Stimulated activated CD8-positive, alpha-beta memory T cell treated with anti-CD3 and anti-CD28 coated beads, Interleukin-12 subunit alpha, Interleukin-12 subunit beta, amount 100 ng/mL, for 1 hour (primary cell): ENCODE measurements around the gene WDR27.

ENCODE experiments used
- DNase-seq: peaks from one replicate; pipeline ENCODE4 v3.0.0-alpha.2; 2020; ENCODE audit warnings: low read depth

WDR27 gene

GRCh38 chr6:169428532-169428931, 273.3 kb downstream of the WDR27 start:
- no peak for DNase-seq

GRCh38 chr6:169427856-169428255, 274.0 kb downstream of the WDR27 start:
- no peak for DNase-seq

DNA sequence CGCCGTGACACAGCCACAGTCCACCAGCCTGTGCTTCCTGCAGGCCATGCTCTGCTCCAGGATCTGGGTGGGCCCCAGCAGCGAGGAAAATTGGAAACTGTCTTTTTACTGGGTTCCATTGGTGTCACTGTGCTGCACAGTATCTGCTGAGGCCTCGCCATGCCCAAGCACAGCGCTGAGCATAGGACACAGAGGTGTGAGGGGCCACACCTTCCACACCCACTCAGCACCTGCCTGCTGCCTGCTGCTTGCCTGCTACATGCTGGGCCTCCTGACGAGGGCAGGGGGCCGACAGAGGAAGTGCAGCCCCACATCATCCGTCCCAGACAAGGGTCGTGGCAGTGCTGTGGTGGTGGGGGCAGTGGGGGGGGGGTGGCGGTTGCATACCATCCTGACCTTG, 275.2 kb downstream of the WDR27 start:
- no peak for DNase-seq

DNA sequence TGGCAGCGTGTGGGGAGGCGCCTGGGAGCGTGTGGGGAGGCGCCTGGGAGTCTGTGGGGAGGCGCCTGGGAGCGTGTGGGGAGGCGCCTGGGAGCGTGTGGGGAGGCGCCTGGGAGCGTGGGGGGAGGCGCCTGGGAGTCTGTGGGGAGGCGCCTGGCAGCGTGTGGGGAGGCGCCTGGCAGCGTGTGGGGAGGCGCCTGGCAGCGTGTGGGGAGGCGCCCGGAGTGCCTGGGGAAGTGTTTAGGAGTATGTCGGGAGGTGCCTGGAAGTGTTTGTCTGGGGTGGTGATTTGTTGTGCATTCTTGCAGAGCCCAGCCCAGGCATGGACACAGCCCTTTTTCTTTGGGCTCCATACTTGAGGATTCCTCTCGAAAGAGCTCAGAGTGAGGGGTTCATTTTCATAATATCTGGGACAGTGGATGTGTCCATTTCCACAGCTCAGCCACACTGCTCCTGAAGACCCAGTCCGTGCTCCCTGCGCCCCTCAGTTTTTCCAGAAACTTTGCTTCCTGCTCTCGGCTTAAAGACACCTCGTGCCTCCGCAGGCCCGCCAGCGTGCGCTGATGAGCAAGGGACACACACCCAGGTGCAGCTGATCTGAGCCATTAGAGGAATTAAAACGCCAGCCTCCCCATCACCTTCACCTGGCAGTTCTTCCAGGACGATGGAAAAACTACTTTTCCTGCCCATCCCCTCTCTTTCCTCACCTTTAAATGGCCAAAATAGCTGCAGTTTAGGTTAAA, 276.0 kb downstream of the WDR27 start:
- no peak for DNase-seq

GRCh38 chr6:169424821-169425240, 277.0 kb downstream of the WDR27 start:
- no peak for DNase-seq

GRCh38 chr6:169424149-169424804, 277.6 kb downstream of the WDR27 start:
- DNase-seq = no peak

- no peak for DNase-seq
Measured at GRCh38 chr6:169421586-169422264, 280.1 kb downstream of the WDR27 start.

GRCh38 chr6:169420912-169421543, 280.8 kb downstream of the WDR27 start:
- DNase-seq = no peak

GRCh38 chr6:169417101-169417500, 284.7 kb downstream of the WDR27 start:
- no peak for DNase-seq

DNA sequence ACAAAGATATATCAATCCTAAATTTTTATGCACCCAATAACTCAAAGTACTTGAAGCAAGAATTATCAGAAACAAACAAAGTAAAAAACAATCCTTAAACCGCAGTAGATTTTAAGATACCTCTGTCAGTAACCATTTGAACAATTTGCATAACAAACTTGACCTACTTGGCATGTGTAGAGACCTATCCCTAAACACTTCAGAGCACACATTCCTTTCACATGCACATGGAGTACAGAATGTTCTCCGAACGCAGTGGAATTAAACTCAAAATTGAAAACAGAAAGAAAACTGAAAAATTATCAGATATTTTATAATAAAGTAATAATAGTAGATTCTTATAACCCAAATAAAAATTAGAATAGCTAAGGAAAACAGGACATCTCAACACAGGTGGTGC, 285.6 kb downstream of the WDR27 start:
- no peak for DNase-seq

DNA sequence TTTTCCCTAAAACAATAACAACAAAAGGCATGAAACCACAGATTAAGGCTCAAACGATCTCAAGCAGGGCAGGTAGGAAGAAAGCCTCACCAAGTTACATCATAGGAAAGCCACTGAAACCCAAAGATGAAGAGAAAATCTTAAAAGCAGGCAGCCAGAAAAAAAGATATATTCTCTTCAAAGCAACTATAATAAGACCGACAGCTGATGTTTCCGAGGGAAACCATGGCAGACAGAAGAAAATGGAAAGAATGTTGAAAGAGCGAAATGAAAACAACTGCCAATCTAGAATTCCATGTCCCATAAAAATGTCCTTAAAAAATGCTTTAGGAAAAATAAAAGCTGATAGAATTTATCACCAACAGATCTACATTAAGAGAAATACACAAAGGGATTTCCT, 286.6 kb downstream of the WDR27 start:
- no peak for DNase-seq

GRCh38 chr6:169411722-169412121, 290.1 kb downstream of the WDR27 start:
- DNase-seq = no peak

DNA sequence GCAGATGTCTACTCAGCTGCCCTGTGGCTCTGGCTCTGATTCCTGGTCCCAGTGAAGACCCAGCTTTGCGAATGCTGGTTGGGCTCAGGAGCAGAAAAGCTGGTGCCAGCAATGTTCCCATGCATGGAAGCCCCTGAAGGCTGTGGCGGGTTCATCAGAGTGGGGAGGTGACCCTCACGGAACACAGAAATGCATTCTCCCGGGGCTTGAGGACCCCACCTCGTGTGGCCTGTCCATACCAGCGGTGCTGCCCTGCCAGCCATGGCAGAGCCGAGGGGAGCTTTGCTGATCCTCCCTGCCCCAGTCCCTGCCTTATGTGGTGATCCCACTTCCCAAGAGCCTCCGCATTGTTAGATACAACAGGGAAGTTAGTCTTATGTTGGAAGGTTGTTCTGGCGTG, 290.5 kb downstream of the WDR27 start:
- DNase-seq = no peak

DNA sequence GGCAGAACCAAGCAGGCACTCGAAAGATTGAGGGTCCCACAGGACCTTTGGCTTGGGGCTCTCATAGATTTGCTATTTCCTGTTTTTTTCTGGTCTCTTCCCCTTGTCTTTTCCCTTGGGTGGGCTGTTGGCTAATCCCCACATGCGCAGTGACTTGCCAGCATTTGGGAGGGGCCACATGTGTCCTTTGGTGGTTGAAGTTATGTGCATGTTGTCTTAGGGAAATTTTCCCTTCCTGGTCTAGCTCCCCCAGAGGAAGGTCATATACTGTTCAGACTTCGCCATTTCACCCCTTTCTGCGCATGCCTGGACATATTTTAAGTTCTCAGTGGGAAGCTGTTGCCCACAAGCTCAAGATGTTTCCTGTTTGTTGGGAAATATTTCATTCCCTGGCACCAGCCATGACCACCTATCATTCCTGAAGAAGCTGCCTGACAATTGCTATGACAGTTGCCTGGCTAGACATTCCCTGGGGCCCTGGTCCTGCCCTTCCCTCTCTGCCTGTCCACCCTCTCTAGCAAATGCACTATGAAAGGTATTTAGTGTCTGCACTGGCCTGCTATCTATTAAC, 292.0 kb downstream of the WDR27 start:
- DNase-seq = no peak

GRCh38 chr6:169407325-169407724, 294.5 kb downstream of the WDR27 start:
- DNase-seq = no peak
